Measurements from ENCODE around the gene TRRAP. TPM values are rescaled to one million over a fixed set of nuclear protein-coding genes. Genes with fewer than 3 reads are reported as not detected.

The TRRAP gene
- total and polyA plus RNA-seq, 2 of the 4 experiments (the other 2 are of a cell fraction), result 12.5 to 18.1 TPM

DNA sequence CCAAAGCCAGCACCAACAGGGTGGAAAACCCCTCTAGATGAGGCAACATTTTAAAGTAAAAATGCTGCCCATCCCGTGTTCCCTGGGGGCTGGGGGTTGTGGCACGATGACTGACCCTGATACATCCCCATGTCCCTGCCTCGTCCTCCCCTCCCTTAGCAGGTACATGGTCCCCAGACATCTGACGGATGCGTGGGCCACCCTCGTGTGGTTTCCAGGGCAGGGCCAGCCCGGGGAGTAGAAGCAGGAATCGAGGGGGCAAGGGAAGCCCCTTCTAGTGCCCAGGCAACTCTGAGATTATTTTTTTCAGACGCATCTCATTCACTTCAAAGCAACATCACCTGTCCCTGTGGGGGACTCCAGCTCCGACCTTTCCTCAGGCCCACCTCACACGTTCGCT is 12.0 kb upstream of the TRRAP start:
- no peaks in the 10 kb centered on the region for H4K20me1 ChIP-seq (ENCODE audit: insufficient read depth, low read length)
- H2BK120ac ChIP-seq (ENCODE audit: low read depth, low read length), result peak overlapping the region; percentile 83
- peaks cover 10% of the 10 kb centered on the region for H3K4me1 ChIP-seq (ENCODE audit: control insufficient read depth, insufficient read depth, low read length)
- dilution Hi-C loops (cut with HindIII; ENCODE audit: low sequenced_read_pairs, unreplicated experiment) (no loop called here), intact Hi-C loops (cut with micrococcal nuclease) (no loop called here), in situ Hi-C loops (cut with MboI; ENCODE audit: low sequenced_read_pairs) (no loop called here)
- no peak for DNase-seq
- H3K36me3 ChIP-seq (ENCODE audit: control insufficient read depth, insufficient read depth, low read length), result no peaks in the 10 kb centered on the region
- H2BK15ac ChIP-seq (ENCODE audit: low read depth, low read length), result no peak overlapping the region
- H3K9ac ChIP-seq (ENCODE audit: low read depth, low read length), result no peak overlapping the region
- peak overlapping the region; percentile 40; the same call in 1 of the 2 replicates for H3K4ac ChIP-seq (ENCODE audit: low read depth, low read length)
- H3K4me2 ChIP-seq (ENCODE audit: low read depth, low read length), result no peak overlapping the region
- no peak overlapping the region for H3K18ac ChIP-seq (ENCODE audit: low read depth, low read length)
- no peak overlapping the region for H3K4me3 ChIP-seq (ENCODE audit: insufficient read depth, low read depth, low read length)
- no peak overlapping the region for H2BK5ac ChIP-seq (ENCODE audit: low read depth, low read length, poor library complexity, severe bottlenecking)
- no peak overlapping the region for H4K5ac ChIP-seq (ENCODE audit: low read depth, low read length)
- H4K91ac ChIP-seq (ENCODE audit: insufficient read depth, low read depth, low read length), result no peak overlapping the region; the same call in 1 of the 2 replicates
- H2AK9ac ChIP-seq (replicated peaks; ENCODE audit: low read depth, low read length, poor library complexity), result no peak overlapping the region
- ChIA-PET POLR2A (ENCODE audit: unreplicated experiment) (no interaction called here), CTCF (no interaction called here)
- ATAC-seq (ENCODE audit: low read depth), result no peak
- H3K9me1 ChIP-seq (ENCODE audit: insufficient read depth, low read length), result peaks cover 9% of the 10 kb centered on the region
- no peak overlapping the region for H2AFZ ChIP-seq (replicated peaks; ENCODE audit: low read length, poor library complexity)
- H2BK20ac ChIP-seq (ENCODE audit: low read depth, low read length), result peak overlapping the region; percentile 46; the same call in 1 of the 2 replicates
- 90% methylated on average over 7 of the region's 12 CpGs; no CpG with 5 or more reads in 1 of the 2 experiments for WGBS, 2 experiments (ENCODE audit: extremely low coverage in 2 of 2, insufficient read length in 1 of 2)
- H3K56ac ChIP-seq (ENCODE audit: extremely low read depth, insufficient read depth, low read length), result no peak overlapping the region
- no peak overlapping the region for H3K14ac ChIP-seq (replicated peaks; ENCODE audit: low read depth, low read length)
- H3K23ac ChIP-seq (ENCODE audit: low read depth, low read length), result no peak overlapping the region
- TF ChIP-seq, protein P1, sequence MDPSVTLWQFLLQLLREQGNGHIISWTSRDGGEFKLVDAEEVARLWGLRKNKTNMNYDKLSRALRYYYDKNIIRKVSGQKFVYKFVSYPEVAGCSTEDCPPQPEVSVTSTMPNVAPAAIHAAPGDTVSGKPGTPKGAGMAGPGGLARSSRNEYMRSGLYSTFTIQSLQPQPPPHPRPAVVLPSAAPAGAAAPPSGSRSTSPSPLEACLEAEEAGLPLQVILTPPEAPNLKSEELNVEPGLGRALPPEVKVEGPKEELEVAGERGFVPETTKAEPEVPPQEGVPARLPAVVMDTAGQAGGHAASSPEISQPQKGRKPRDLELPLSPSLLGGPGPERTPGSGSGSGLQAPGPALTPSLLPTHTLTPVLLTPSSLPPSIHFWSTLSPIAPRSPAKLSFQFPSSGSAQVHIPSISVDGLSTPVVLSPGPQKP (IDR thresholded peaks at IDR 0.05; ENCODE audit: borderline replicate concordance, low read depth, low read length), result no peak
- no peak for TF ChIP-seq NFE2L2 (IDR thresholded peaks at IDR 0.05; ENCODE audit: low read depth, low read length)
- TF ChIP-seq SMC3 (IDR thresholded peaks at IDR 0.05; ENCODE audit: low read depth, low read length), result no peak
- TF ChIP-seq, protein P2, sequence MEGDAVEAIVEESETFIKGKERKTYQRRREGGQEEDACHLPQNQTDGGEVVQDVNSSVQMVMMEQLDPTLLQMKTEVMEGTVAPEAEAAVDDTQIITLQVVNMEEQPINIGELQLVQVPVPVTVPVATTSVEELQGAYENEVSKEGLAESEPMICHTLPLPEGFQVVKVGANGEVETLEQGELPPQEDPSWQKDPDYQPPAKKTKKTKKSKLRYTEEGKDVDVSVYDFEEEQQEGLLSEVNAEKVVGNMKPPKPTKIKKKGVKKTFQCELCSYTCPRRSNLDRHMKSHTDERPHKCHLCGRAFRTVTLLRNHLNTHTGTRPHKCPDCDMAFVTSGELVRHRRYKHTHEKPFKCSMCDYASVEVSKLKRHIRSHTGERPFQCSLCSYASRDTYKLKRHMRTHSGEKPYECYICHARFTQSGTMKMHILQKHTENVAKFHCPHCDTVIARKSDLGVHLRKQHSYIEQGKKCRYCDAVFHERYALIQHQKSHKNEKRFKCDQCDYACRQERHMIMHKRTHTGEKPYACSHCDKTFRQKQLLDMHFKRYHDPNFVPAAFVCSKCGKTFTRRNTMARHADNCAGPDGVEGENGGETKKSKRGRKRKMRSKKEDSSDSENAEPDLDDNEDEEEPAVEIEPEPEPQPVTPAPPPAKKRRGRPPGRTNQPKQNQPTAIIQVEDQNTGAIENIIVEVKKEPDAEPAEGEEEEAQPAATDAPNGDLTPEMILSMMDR (conservative IDR thresholded peaks at IDR 0.05; ENCODE audit: low read depth, low read length), result no peak
- TF ChIP-seq MAFK (IDR thresholded peaks at IDR 0.05; ENCODE audit: low read depth, low read length), result no peak
- no peak for TF ChIP-seq CEBPB (IDR thresholded peaks at IDR 0.05; ENCODE audit: low read depth, low read length)
- TF ChIP-seq FOS (IDR thresholded peaks at IDR 0.05; ENCODE audit: low read depth, low read length), result no peak
- TF ChIP-seq CHD1 (IDR thresholded peaks at IDR 0.05; ENCODE audit: low read depth, low read length), result no peak
- no peak for TF ChIP-seq MXI1 (IDR thresholded peaks at IDR 0.05; ENCODE audit: borderline replicate concordance, low read depth, low read length)
- no peak for TF ChIP-seq BHLHE40 (IDR thresholded peaks at IDR 0.05; ENCODE audit: low read depth, low read length)
- no peak for TF ChIP-seq RAD21 (IDR thresholded peaks at IDR 0.05; ENCODE audit: low read length)
- TF ChIP-seq, protein P3, sequence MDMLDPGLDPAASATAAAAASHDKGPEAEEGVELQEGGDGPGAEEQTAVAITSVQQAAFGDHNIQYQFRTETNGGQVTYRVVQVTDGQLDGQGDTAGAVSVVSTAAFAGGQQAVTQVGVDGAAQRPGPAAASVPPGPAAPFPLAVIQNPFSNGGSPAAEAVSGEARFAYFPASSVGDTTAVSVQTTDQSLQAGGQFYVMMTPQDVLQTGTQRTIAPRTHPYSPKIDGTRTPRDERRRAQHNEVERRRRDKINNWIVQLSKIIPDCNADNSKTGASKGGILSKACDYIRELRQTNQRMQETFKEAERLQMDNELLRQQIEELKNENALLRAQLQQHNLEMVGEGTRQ (IDR thresholded peaks at IDR 0.05; ENCODE audit: low read depth, low read length), result no peak
- TF ChIP-seq MAZ (IDR thresholded peaks at IDR 0.05; ENCODE audit: borderline replicate concordance, low read depth, low read length), result no peak
- no peak for TF ChIP-seq RFX5 (IDR thresholded peaks at IDR 0.05; ENCODE audit: low read depth, low read length)
- TF ChIP-seq RCOR1 (IDR thresholded peaks at IDR 0.05; ENCODE audit: insufficient replicate concordance, low read length), result no peak
- no peak for TF ChIP-seq POLR2A (IDR thresholded peaks at IDR 0.05; ENCODE audit: low read depth, low read length)
- peaks cover 0 to 3% of the 10 kb centered on the region in 2 experiments; a peak in 1 of 4 replicates for H3K79me1 ChIP-seq (ENCODE audit: low read depth in 1 of 2, low read length in 2 of 2)
- H2AK5ac ChIP-seq (ENCODE audit: low read depth, low read length), result peak overlapping the region; percentile 23; the same call in 1 of the 2 replicates
- H3K9me3 ChIP-seq (ENCODE audit: control insufficient read depth, insufficient read depth, low read length), result no peaks in the 10 kb centered on the region
- no TSS peak for BruUV-seq (replicated peaks)
- H4K8ac ChIP-seq (ENCODE audit: low read depth in 2 of 2, low read length in 2 of 2), result no peak overlapping the region
- H3K27me3 ChIP-seq (ENCODE audit: control insufficient read depth, insufficient read depth, low read length), result peaks cover 12% of the 10 kb centered on the region
- H3K27ac ChIP-seq (ENCODE audit: insufficient read depth, low read length), result no peak overlapping the region
